Liver (tissue), 3 donors: ENCODE data around the gene LSM6.

Experiments
- CTCF ChIP-seq: fragments of 150-350 bp; IDR thresholded peaks from 2 replicates; pipeline ENCODE4 v1.5.1; 2017; ENCODE audit warnings: improper control_type of control experiment, low read depth, low read length; ENCODE audit not compliant: missing input control
- TAF1 ChIP-seq: conservative IDR thresholded peaks from 2 replicates; pipeline ENCODE4 v1.6.1; 2016; ENCODE audit warnings: antibody characterized with exemption, mild to moderate bottlenecking
- TF ChIP-seq, protein P1 (sequence below): IDR thresholded peaks from 2 replicates; pipeline ENCODE4 v1.6.1; 2016; ENCODE audit warnings: antibody characterized with exemption
- donor health status: healthy.
- donor health status: healthy.

GRCh38 chr4:146211440-146211839 lies 35.9 kb downstream of the LSM6 start:
- no peak for TF ChIP-seq CTCF
- TF ChIP-seq, protein P1, sequence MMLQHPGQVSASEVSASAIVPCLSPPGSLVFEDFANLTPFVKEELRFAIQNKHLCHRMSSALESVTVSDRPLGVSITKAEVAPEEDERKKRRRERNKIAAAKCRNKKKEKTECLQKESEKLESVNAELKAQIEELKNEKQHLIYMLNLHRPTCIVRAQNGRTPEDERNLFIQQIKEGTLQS: no peak
- TF ChIP-seq TAF1: no peak
